Activated CD4-positive, alpha-beta T cell treated with anti-CD3 and anti-CD28 coated beads, Interleukin-2, amount 10 ng/mL, durations not matched to agents 24 days and 14 days (primary cell): ENCODE results near the gene NREP. TPM values are rescaled to one million over a fixed set of nuclear protein-coding genes. Genes with fewer than 3 reads are reported as not detected.

ENCODE experiments used
- DNase-seq: peaks from one replicate; pipeline ENCODE4 v3.0.0; 2022
- H3K27ac Mint-ChIP-seq: one replicate; pipeline ENCODE4 v1.8.0; 2022; ENCODE audit warnings: mild to moderate bottlenecking, mixed read lengths
- H3K27me3 Mint-ChIP-seq: one replicate; pipeline ENCODE4 v1.8.0; 2022; ENCODE audit warnings: mixed read lengths
- H3K36me3 Mint-ChIP-seq: one replicate; pipeline ENCODE4 v1.8.0; 2022; ENCODE audit warnings: low read depth, mild to moderate bottlenecking, mixed read lengths
- H3K4me1 Mint-ChIP-seq: one replicate; pipeline ENCODE4 v1.8.0; 2021; ENCODE audit warnings: mixed read lengths
- H3K4me3 Mint-ChIP-seq: one replicate; pipeline ENCODE4 v1.8.0; 2022; ENCODE audit warnings: mild to moderate bottlenecking, moderate library complexity, mixed read lengths
- H3K9me3 Mint-ChIP-seq: one replicate; pipeline ENCODE4 v1.8.0; 2021; ENCODE audit warnings: mixed read lengths
- intact Hi-C: fragments of 100-400 bp; cut with micrococcal nuclease; formaldehyde crosslinking; loops from one replicate; pipeline ENCODE4 v1.15.1; 2023
- total RNA-seq: library from RNA; stranded (reverse); gene quantifications from 2 replicates; pipeline ENCODE4 v1.2.3, GENCODE V29; 2022

NREP gene
- total RNA-seq, 1 donor from 2014 or later: 22.2 TPM

DNA sequence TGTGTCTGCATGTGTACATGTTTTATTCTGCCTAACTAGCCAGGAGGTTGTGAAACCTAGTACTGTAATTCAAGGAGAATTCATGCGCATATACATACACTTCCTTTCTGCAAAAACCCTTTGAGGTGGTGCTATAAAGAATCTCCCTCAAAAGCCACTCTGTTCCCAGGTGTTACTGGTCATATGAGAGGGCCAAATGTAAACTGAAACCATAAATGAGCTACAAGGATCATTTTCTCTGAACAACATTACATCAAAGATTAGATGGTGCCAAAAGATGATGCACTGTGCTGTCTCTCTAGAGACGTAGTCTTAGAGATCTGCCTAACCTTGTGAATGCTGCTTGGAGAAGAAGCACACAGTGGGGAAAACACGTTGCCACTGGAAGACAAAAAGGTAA lies 15.7 kb downstream of the NREP start:
- intact Hi-C loops: loop anchor here (2.0 to 5.0 kb wide), 2 partner anchors 16 to 416 kb away; partner anchors contain the start of gene NREP
- peak overlapping the region; percentile 75 for H3K4me3 Mint-ChIP-seq
- H3K9me3 Mint-ChIP-seq: no peaks in the 10 kb centered on the region
- H3K27me3 Mint-ChIP-seq: no peaks in the 10 kb centered on the region
- peaks cover 41% of the 10 kb centered on the region for H3K4me1 Mint-ChIP-seq
- H3K27ac Mint-ChIP-seq: peak overlapping the region; percentile 79
- peak; percentile 64 for DNase-seq
- H3K36me3 Mint-ChIP-seq: peaks cover 8% of the 10 kb centered on the region

DNA sequence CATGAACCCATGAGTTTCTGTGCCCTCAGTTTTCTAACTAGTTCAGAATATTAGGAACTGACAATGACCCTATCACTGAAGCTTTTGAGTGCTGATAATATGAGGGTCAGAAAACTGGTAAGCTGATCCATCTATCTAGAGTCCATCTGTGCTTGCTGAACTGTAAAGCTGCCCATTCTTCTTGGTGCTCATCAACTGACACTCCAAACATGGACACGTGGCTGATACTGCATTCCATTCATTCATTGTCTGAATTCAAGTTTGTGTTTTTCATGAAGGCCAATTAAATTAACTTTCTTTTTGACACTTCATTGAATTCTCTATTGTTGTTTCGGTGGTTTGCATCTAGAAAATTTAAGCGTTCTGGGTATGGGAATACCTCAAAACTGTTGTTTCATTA lies 17.6 kb downstream of the NREP start:
- no peak overlapping the region for H3K27ac Mint-ChIP-seq
- H3K27me3 Mint-ChIP-seq: no peaks in the 10 kb centered on the region
- intact Hi-C loops: loop anchor here (5.0 to 10.0 kb wide), 2 partner anchors 402 to 995 kb away; partner anchors contain the start of gene APC
- no peak for DNase-seq
- H3K4me1 Mint-ChIP-seq: peaks cover 41% of the 10 kb centered on the region
- H3K36me3 Mint-ChIP-seq: peaks cover 5% of the 10 kb centered on the region
- H3K4me3 Mint-ChIP-seq: no peak overlapping the region
- no peaks in the 10 kb centered on the region for H3K9me3 Mint-ChIP-seq

DNA sequence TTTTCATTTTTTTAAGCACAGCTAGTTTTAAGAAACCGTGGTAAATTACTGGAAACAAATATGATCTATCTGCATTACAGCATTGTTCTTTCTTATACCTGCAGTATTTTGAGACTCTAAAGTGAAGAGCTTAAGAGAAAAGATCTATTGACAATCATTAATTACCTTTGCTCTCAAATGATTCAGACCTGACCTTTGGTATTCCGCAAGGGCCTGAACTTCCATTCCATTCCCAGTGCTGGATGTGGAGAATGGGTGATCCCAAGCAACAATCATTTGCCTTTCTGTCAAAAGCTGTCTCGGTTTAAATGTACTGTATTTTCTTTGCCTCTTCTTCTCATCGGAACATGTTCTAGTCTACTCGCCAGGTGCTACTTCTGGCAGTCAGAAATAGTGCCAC lies 18.9 kb downstream of the NREP start:
- H3K4me3 Mint-ChIP-seq: no peak overlapping the region
- intact Hi-C loops: loop anchor here (5.0 to 10.0 kb wide), 2 partner anchors 401 to 997 kb away; partner anchors contain the start of gene APC

DNA sequence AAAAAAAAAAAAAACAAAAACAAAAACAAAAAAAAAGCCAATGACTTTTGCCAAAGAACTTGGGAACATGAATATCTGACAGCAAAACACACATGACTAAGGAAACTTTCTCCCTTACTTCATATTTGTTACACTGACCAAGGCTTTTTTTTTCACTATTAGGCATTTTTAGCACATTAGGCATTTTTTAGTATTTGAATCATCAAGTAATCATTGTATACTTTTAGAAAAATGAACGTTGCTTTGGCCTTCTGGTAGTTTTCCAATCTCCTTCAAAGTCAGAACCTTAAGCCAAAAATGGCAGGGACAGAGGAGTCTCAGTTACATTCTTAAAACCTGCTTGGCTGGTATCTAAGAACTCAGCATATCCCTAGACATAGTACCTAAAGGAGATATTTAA lies 19.3 kb downstream of the NREP start:
- intact Hi-C loops: loop anchor here (5.0 to 10.0 kb wide), 2 partner anchors 400 to 997 kb away; partner anchors contain the start of gene APC
- Mint-ChIP-seq H3K36me3 (peaks cover 9% of the 10 kb centered on the region), H3K9me3 (no peaks in the 10 kb centered on the region), H3K27ac (no peak overlapping the region), H3K27me3 (no peaks in the 10 kb centered on the region), H3K4me3 (no peak overlapping the region), H3K4me1 (peaks cover 42% of the 10 kb centered on the region)
- DNase-seq: no peak

More for the DNA sequence above, 18.9 kb downstream of the NREP start:
- Mint-ChIP-seq H3K36me3 (peaks cover 7% of the 10 kb centered on the region), H3K27ac (no peak overlapping the region), H3K27me3 (no peaks in the 10 kb centered on the region), H3K9me3 (no peaks in the 10 kb centered on the region), H3K4me1 (peaks cover 40% of the 10 kb centered on the region)
- DNase-seq: no peak

DNA sequence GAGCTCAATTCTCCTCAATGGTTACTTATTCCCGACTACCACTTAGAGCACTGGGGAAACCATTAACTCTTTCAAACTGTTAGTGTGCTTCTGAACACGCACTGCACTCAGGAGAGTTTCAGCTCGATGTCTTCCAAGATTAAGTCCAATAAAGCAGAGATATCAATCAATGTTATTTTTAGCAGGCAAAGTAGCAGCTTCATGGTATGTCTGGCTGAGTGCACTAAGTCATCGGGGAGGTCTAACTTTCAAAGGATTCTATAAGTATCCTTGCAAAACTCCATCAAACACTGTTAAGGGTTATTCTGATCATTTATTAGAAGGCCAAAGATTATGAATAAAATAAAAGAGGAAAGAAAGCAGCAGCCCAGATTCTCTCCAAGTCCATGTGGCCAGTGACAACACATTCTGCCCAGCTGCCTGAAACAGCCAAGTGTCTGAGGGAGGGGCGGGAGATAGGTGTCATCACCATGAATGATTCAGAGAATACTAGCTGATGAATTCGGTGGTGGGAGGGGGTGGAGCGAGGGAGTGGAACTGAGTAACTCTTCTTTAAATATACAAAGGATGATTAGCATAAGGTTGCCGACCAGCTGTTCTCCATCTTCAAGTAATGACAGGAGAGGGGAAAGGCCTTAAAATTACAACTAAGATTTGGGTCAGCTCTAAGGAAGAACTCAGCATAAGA lies 21.3 kb downstream of the NREP start:
- Mint-ChIP-seq H3K27me3 (no peaks in the 10 kb centered on the region), H3K9me3 (no peaks in the 10 kb centered on the region), H3K4me3 (no peak overlapping the region), H3K27ac (peak overlapping the region; percentile 48), H3K4me1 (peaks cover 38% of the 10 kb centered on the region), H3K36me3 (peaks cover 14% of the 10 kb centered on the region)
- no peak for DNase-seq
- intact Hi-C loops: loop anchor here (5.0 to 10.0 kb wide), 2 partner anchors 398 to 999 kb away; partner anchors contain the start of gene APC

DNA sequence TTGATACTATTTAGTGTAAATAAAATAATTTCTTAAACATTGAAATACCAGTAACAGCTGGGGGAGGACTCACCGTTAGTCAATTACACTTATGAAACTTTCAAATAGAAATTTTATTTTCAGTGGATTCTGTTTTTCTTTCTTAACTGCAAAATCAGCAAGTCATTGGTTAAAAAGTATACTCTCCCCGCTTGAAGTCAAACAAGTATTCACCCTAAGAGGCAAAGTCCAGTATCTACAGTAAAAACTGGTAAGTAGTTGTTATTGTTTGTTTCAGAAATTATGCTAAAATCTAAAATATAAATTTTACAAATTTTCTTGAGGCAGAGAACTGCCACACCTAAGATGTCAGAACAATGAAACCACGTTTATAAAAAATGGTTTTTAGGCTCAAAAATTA lies 22.4 kb downstream of the NREP start:
- Mint-ChIP-seq H3K36me3 (peaks cover 23% of the 10 kb centered on the region), H3K9me3 (no peaks in the 10 kb centered on the region), H3K4me1 (peaks cover 44% of the 10 kb centered on the region), H3K4me3 (no peak overlapping the region), H3K27me3 (no peaks in the 10 kb centered on the region), H3K27ac (no peak overlapping the region)
- no peak for DNase-seq
- intact Hi-C loops: loop anchor here (10.0 kb wide), 1 partner anchor 1000 kb away; the partner anchor contains the start of gene APC

DNA sequence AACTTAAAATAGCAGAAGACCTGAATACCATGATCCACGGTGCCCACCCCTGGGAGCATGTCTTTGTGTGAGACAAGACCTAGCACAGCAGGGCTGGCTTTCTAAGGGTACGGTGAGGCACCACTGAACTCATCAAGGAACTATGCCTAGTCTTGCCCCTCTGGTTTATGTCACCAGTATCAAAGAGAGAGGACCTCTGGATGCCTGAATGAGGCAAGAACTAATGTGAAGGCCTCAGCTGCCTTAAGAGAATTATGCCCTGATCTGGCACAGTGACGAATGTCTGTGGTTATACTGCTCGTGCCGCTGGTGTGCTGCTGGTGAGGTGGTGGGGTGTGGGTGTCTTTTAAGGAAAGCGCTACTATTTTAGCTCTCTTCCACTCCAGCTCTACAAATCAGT lies 23.0 kb downstream of the NREP start:
- H3K4me1 Mint-ChIP-seq: peaks cover 40% of the 10 kb centered on the region
- peaks cover 27% of the 10 kb centered on the region for H3K36me3 Mint-ChIP-seq
- no peaks in the 10 kb centered on the region for H3K27me3 Mint-ChIP-seq
- no peaks in the 10 kb centered on the region for H3K9me3 Mint-ChIP-seq
- peak overlapping the region; percentile 69 for H3K27ac Mint-ChIP-seq
- intact Hi-C loops: loop anchor here (10.0 kb wide), 1 partner anchor 1001 kb away; the partner anchor contains the start of gene APC
- no peak overlapping the region for H3K4me3 Mint-ChIP-seq
- DNase-seq: peak; percentile 66

DNA sequence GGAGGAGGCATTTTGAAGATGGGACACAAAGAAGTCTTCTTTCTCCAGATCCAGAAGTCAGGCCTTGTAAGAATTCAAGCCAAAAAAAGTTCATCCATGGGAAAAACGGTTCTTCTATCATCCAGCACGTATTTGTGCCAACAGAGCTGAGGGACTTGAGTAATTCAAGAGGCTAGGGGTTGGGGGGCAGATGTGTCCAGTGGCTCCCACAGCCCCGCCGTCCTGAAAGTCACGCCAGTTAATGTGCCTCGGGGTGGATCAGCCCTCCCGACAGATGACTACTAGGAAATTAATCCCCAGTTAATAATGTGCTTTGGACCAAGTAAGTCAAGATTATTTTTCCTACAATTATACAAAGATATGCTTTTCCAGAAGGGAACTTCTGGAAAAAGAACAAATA lies 23.4 kb downstream of the NREP start:
- intact Hi-C loops: loop anchor here (10.0 kb wide), 1 partner anchor 1001 kb away; the partner anchor contains the start of gene APC
- no peak overlapping the region for H3K27ac Mint-ChIP-seq
- no peaks in the 10 kb centered on the region for H3K27me3 Mint-ChIP-seq
- H3K4me1 Mint-ChIP-seq: peaks cover 36% of the 10 kb centered on the region
- H3K4me3 Mint-ChIP-seq: no peak overlapping the region
- H3K9me3 Mint-ChIP-seq: no peaks in the 10 kb centered on the region
- peaks cover 31% of the 10 kb centered on the region for H3K36me3 Mint-ChIP-seq
- DNase-seq: no peak

DNA sequence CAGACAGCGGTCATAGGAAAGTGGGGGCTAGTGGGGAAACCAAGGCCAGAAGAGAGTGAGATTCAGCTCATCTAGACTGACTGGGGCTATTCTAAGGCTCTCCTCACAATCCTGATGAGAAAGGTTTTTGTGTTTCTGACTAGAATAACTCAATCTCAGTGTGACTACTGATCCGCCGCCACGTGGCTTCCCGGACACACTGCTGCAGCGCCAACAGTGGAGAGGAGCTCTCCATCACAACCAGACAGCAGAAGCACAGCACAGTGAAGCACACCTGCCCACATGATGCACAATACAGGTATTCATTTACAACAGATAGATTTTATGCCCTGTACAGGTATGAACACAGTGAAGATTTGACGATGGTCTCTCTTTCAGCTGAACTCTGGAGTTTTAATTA lies 25.4 kb downstream of the NREP start:
- Mint-ChIP-seq H3K4me3 (no peak overlapping the region), H3K4me1 (peaks cover 32% of the 10 kb centered on the region), H3K27ac (peak overlapping the region; percentile 48), H3K9me3 (peaks cover 5% of the 10 kb centered on the region), H3K27me3 (no peaks in the 10 kb centered on the region), H3K36me3 (peaks cover 30% of the 10 kb centered on the region)
- no peak for DNase-seq
- intact Hi-C loops: loop anchor here (2.0 to 10.0 kb wide), 2 partner anchors 13 to 1003 kb away; partner anchors contain the start of gene APC

DNA sequence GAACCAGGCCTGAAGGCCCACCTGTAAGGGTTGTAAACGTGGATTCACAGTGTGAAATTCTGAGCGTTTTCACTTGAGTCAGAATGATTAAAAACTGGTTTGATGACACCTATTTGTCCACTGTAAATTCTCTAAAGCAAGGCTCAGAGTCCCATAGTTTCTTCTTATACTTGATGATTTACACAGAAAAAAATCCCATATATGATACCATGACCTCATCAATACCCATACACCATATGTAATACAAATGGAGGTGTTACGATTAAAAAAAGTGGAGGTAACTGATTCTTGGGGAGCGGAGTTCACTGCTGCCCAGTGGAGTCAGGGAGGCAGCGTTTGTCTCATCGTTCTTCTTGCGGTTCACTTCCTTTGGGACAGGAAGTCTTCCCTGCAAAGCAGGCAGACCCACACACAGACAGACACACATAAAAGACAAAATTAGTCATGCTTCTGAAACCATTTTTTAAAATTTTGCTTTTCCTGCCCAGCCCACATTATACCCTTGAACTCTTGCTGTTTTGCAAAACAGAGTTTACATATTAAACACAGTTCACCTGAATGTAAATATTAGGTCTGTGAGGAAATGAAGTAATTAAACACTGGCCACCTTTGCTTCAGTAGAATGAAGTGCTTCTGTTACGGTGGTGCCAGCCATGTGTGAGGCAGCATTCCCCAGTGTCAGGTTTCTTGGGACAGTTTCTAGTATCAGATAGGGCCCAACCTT lies 26.2 kb downstream of the NREP start:
- Mint-ChIP-seq H3K4me3 (peak overlapping the region; percentile 30), H3K27me3 (no peaks in the 10 kb centered on the region), H3K9me3 (peaks cover 5% of the 10 kb centered on the region), H3K4me1 (peaks cover 32% of the 10 kb centered on the region), H3K36me3 (peaks cover 33% of the 10 kb centered on the region), H3K27ac (peak overlapping the region; percentile 75)
- DNase-seq: no peak
- intact Hi-C loops: loop anchor here (2.0 to 10.0 kb wide), 2 partner anchors 14 to 1004 kb away; partner anchors contain the start of gene APC

DNA sequence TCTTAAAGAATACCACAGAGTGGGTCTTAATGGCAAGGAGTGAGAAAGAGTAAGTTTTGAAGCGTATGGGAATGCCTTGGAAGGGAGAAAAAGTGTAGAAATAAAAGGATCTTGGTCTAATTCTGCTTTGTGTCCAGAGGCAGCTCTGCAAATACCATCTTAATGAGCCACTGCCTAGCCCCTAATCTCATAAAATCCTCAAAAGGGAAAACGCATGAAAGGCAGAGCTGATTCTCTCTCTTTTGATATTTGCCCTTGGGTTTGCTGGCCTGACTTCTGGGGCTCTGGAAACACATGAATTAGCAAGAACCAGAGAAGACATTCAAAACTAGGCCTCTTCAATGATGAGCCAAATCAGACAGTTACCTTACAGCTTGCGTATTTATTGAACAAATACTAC lies 28.1 kb downstream of the NREP start:
- Mint-ChIP-seq H3K27ac (no peak overlapping the region), H3K4me3 (no peak overlapping the region), H3K4me1 (peaks cover 21% of the 10 kb centered on the region), H3K27me3 (no peaks in the 10 kb centered on the region), H3K9me3 (peaks cover 5% of the 10 kb centered on the region), H3K36me3 (peaks cover 30% of the 10 kb centered on the region)
- DNase-seq: no peak
- intact Hi-C loops: no loop called here

DNA sequence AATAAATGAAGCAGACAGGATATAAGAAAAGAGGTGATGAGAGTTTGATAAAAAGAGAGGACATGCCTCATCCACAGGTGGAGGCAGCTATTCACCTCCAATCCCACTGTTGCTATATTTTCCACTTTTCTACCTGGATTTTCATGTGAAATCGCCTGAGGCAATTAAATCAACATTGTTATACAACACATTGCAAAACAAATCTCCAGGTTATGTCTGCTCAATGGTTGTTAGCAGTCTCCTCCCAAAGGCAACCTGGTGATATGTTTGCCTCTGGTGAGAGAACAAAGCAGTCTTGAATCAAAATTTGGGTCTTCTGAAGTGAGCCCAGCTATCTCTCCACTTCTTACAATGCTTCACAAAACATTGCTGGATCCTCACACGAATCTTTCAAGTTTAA lies 30.0 kb downstream of the NREP start:
- intact Hi-C loops: no loop called here
- peaks cover 5% of the 10 kb centered on the region for H3K9me3 Mint-ChIP-seq
- peaks cover 27% of the 10 kb centered on the region for H3K36me3 Mint-ChIP-seq
- H3K27ac Mint-ChIP-seq: no peak overlapping the region
- DNase-seq: no peak
- peaks cover 17% of the 10 kb centered on the region for H3K4me1 Mint-ChIP-seq
- H3K27me3 Mint-ChIP-seq: no peaks in the 10 kb centered on the region
- no peak overlapping the region for H3K4me3 Mint-ChIP-seq

DNA sequence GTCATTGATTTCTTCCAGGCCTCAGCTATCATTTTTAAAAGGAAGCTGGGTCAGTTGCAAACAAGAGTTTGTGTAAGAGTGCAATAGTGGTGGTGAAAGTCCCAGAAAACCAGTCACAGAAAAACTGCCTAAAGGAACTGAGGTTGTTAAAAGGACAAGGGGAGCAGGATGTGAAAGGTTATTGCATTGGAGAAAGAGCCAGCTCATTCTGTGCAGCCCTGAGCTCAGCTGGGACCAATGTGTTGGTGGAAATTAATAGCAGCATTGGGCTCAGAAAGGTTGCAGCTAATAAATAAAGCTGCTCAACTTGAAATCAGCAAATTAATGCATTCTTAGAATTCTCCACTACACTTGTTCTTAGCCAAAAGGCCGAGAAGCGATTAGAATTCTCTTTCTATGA lies 34.9 kb downstream of the NREP start:
- peaks cover 6% of the 10 kb centered on the region for H3K36me3 Mint-ChIP-seq
- peaks cover 7% of the 10 kb centered on the region for H3K9me3 Mint-ChIP-seq
- intact Hi-C loops: no loop called here
- peaks cover 2% of the 10 kb centered on the region for H3K27me3 Mint-ChIP-seq
- H3K4me1 Mint-ChIP-seq: no peaks in the 10 kb centered on the region
- no peak overlapping the region for H3K27ac Mint-ChIP-seq
- DNase-seq: no peak
- H3K4me3 Mint-ChIP-seq: no peak overlapping the region

DNA sequence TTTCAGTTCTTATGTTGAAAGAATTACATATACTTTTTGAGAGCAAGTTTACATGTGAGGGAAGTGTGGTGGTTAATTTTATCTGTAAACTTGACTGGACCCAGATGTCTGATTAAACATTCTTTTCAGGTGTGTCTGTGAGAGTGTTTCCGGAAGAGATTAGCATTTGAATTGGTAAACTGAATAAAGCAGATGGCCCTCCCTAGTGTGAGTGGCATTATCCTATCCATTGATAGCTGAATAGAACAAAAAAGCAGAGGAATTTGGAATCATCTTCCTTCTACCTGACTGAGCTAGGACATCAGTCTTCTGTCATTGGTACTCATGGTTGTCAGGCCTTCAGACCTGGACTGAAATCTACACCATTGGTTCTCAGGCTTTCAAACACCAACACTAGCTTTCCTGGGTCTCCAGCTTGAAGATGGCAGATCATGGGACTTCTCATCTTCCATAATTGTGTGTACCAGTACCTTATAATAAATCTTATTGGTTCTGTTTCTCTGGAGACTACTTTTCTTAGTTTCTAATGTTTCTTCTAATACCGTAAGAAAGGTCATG lies 36.6 kb downstream of the NREP start:
- H3K4me1 Mint-ChIP-seq: no peaks in the 10 kb centered on the region
- DNase-seq: no peak
- H3K9me3 Mint-ChIP-seq: peaks cover 17% of the 10 kb centered on the region
- intact Hi-C loops: no loop called here
- no peak overlapping the region for H3K4me3 Mint-ChIP-seq
- no peaks in the 10 kb centered on the region for H3K36me3 Mint-ChIP-seq
- H3K27me3 Mint-ChIP-seq: peaks cover 8% of the 10 kb centered on the region
- H3K27ac Mint-ChIP-seq: no peak overlapping the region
